ENCODE measurements around the gene IPO9.

- TF ChIP-seq CTCF (IDR thresholded peaks at IDR 0.05; ENCODE audit: insufficient read depth, low read depth, low read length) (no peak), EZH2 (IDR thresholded peaks at IDR 0.05; ENCODE audit: insufficient read depth, low read length) (no peak)
These were observed 11.1 kb downstream of the IPO9 start for GRCh38 chr1:201840055-201840454.

Data from astrocyte (in vitro differentiated cells and primary cell).